Measurements from ENCODE around the gene CORO2A. TPM values are rescaled to one million over a fixed set of nuclear protein-coding genes. Genes with fewer than 3 reads are reported as not detected.

The CORO2A gene
- total and polyA plus RNA-seq, 10 donors, result 1.3 to 11.0 (median 6.1) TPM

DNA sequence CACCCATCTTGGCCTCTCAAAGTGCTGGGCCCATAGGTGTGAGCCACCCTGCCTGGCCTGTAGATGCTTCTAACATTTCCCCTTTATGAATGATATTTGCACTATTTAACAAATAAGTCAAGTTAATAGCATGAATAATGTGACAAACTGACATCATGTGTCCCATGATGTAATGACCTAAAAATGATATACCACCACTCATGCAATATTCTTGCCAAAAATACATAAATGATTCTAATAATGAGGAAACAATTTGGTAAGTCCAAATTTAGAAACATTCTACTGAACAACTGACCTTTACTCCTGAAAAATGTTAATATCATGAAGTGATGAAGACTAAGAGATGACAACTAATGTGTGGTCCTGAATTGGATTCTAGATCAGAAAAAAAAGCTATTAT lies 39.9 kb downstream of the CORO2A start:
- no peak overlapping the region for H3K4me3 ChIP-seq
- intact Hi-C loops (cut with DNase I; ENCODE audit: low total_unique reads), result no loop called here
- no peak overlapping the region for H3K27ac ChIP-seq
- H3K9me3 ChIP-seq, result no peaks in the 10 kb centered on the region
- H3K36me3 ChIP-seq, result peaks cover 0 to 48% (median 2%) of the 10 kb centered on the region in 6 donors
- H3K4me1 ChIP-seq, result no peaks in the 10 kb centered on the region
- H3K27me3 ChIP-seq (replicated peaks in 1 of 7), result no peaks in the 10 kb centered on the region
- DNase-seq, result no peak
- TF ChIP-seq, protein P1, sequence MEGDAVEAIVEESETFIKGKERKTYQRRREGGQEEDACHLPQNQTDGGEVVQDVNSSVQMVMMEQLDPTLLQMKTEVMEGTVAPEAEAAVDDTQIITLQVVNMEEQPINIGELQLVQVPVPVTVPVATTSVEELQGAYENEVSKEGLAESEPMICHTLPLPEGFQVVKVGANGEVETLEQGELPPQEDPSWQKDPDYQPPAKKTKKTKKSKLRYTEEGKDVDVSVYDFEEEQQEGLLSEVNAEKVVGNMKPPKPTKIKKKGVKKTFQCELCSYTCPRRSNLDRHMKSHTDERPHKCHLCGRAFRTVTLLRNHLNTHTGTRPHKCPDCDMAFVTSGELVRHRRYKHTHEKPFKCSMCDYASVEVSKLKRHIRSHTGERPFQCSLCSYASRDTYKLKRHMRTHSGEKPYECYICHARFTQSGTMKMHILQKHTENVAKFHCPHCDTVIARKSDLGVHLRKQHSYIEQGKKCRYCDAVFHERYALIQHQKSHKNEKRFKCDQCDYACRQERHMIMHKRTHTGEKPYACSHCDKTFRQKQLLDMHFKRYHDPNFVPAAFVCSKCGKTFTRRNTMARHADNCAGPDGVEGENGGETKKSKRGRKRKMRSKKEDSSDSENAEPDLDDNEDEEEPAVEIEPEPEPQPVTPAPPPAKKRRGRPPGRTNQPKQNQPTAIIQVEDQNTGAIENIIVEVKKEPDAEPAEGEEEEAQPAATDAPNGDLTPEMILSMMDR (IDR thresholded peaks at IDR 0.05 in 8 of 11, conservative IDR thresholded peaks at IDR 0.05 in 3 of 11), result no peak
- TF ChIP-seq POLR2A (IDR thresholded peaks at IDR 0.05) (no peak), POLR2AphosphoS5 (IDR thresholded peaks at IDR 0.05) (no peak)

DNA sequence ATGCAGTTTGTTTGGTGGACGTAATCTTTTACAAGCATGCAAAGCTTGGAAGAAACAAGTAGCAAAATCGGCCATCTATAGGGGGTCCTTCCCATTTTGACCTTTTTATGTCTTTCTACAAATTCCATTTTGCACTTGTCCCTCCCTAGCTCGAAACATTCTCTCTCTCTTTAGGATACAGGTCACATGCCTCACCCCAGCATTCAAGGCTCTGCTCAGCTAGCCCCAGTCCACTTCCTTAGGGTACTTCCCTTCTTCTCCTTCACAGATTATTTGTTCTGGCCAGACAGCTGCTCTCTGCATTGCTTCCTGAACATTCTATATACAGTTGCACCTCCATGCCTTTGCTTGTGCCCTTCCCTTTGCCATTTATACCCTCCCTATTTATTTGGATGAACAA lies 41.7 kb downstream of the CORO2A start:
- no peaks in the 10 kb centered on the region for H3K9me3 ChIP-seq
- no peaks in the 10 kb centered on the region for H3K27me3 ChIP-seq (replicated peaks in 1 of 7)
- WGBS, 5 donors, result 70 to 88% (median 76%) methylated on average over 3 of the region's 3 CpGs
- TF ChIP-seq, protein P1 (IDR thresholded peaks at IDR 0.05 in 8 of 11, conservative IDR thresholded peaks at IDR 0.05 in 3 of 11), result no peak
- no peak for TF ChIP-seq POLR2AphosphoS5 (IDR thresholded peaks at IDR 0.05)
- TF ChIP-seq POLR2A (IDR thresholded peaks at IDR 0.05), result no peak
- intact Hi-C loops (cut with DNase I; ENCODE audit: low total_unique reads), result no loop called here
- no peak for DNase-seq
- H3K4me1 ChIP-seq, result peaks cover 0 to 14% (median 9%) of the 10 kb centered on the region in 6 donors
- no peak overlapping the region for H3K4me3 ChIP-seq
- H3K27ac ChIP-seq, result no peak overlapping the region
- H3K36me3 ChIP-seq, result peaks cover 0 to 31% (median 2%) of the 10 kb centered on the region in 6 donors

DNA sequence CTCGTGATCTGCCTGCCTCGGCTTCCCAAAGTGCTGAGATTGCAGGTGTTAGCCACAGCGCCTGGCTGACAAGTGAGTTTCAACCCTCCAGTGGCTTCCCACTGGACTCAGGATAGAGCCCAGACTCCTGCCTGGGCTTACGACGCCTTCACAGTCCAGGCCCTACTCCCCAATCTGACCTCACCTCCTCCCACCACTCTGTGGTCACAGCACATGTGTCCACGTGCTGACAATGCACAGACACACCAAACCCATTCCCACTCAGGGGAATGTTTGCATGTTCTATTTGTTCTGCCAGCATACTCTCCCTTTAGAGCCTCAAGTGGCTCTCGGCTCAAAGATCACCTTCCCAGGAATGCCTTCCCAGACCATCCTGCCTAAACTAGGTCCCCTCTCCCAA lies 42.3 kb downstream of the CORO2A start:
- Histone ChIP-seq H3K9me3 (no peaks in the 10 kb centered on the region), H3K27me3 (replicated peaks in 1 of 7) (no peaks in the 10 kb centered on the region), H3K27ac (no peak overlapping the region), H3K4me3 (no peak overlapping the region), H3K4me1 (peaks cover 0 to 17% (median 10%) of the 10 kb centered on the region in 6 donors), H3K36me3 (peaks cover 0 to 29% (median 0%) of the 10 kb centered on the region in 6 donors)
- 78 to 88% (median 83%) methylated on average over 7 of the region's 7 CpGs for WGBS, 5 donors
- TF ChIP-seq POLR2A (IDR thresholded peaks at IDR 0.05) (no peak), POLR2AphosphoS5 (IDR thresholded peaks at IDR 0.05) (no peak)
- TF ChIP-seq, protein P1 (IDR thresholded peaks at IDR 0.05 in 8 of 11, conservative IDR thresholded peaks at IDR 0.05 in 3 of 11), result no peak
- intact Hi-C loops (cut with DNase I; ENCODE audit: low total_unique reads), result no loop called here
- no peak for DNase-seq

DNA sequence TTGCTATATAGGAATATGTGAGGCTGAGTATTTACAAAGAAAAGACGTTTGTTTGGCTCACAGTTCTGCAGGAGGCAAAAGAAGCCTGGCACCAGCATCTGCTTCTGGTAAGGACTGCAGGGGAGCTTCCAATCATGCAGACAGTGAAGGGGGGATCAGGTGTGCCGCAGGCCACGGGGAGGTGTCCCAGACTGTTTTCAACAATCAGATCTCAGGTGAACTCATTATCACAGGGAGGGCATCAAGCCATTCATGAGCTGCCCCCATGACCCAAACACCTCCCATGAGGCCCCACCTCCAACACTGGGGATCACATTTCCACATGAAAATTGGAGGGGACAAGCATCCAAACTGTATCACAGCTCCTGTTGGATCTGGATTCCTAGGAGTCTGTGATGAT lies 43.0 kb downstream of the CORO2A start:
- intact Hi-C loops (cut with DNase I; ENCODE audit: low total_unique reads), result no loop called here
- WGBS, 5 donors, result 73 to 94% (median 82%) methylated on average over 3 of the region's 3 CpGs
- Histone ChIP-seq H3K4me3 (no peak overlapping the region), H3K36me3 (peaks cover 0 to 29% (median 0%) of the 10 kb centered on the region in 6 donors), H3K9me3 (no peaks in the 10 kb centered on the region), H3K27ac (no peak overlapping the region), H3K27me3 (replicated peaks in 1 of 7) (no peaks in the 10 kb centered on the region), H3K4me1 (peaks cover 0 to 19% (median 10%) of the 10 kb centered on the region in 6 donors)
- DNase-seq, result no peak
- no peak for TF ChIP-seq POLR2AphosphoS5 (IDR thresholded peaks at IDR 0.05)
- no peak for TF ChIP-seq POLR2A (IDR thresholded peaks at IDR 0.05)

DNA sequence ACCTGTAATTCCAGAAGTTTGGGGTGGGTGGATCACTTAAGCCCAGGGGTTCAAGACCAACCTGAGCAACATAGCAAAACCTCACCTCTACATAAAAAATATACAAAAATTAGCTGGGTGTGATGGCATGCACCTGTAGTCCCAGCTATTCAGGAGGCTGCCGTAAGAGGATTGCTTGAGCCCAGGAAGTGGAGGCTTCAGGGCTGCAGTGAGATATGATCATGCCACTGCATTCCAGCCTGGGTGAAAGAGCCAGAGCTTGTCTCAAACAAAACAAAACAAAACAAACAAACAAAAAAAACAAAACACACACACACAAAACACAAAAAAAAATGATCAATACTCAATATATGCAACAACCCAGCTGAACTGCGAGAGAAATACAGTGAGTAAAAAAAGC lies 44.0 kb downstream of the CORO2A start:
- H3K27ac ChIP-seq, result no peak overlapping the region
- H3K4me3 ChIP-seq, result no peak overlapping the region
- peaks cover 0 to 32% (median 0%) of the 10 kb centered on the region in 6 donors for H3K36me3 ChIP-seq
- intact Hi-C loops (cut with DNase I; ENCODE audit: low total_unique reads), result no loop called here
- WGBS, 5 donors, result 75 to 93% (median 87%) methylated on average over 2 of the region's 2 CpGs
- TF ChIP-seq, protein P1 (IDR thresholded peaks at IDR 0.05 in 8 of 11, conservative IDR thresholded peaks at IDR 0.05 in 3 of 11), result no peak
- TF ChIP-seq POLR2A (IDR thresholded peaks at IDR 0.05), result no peak
- no peak for TF ChIP-seq POLR2AphosphoS5 (IDR thresholded peaks at IDR 0.05)
- H3K4me1 ChIP-seq, result peaks cover 0 to 19% (median 10%) of the 10 kb centered on the region in 6 donors
- no peaks in the 10 kb centered on the region for H3K27me3 ChIP-seq (replicated peaks in 1 of 7)
- no peaks in the 10 kb centered on the region for H3K9me3 ChIP-seq
- no peak for DNase-seq

All from spleen (tissue), 11 donors.